Measurements from ENCODE around the gene EPYC.
"Not testable (repeated sequence)": the region's sequence is repeated elsewhere in the genome, so short reads cannot be mapped to it uniquely, and the experiment has no call there.

Gene EPYC

GRCh38 chr12:90990611-90991010, 14.2 kb downstream of the EPYC start:
- no peak for DNase-seq

GRCh38 chr12:90989686-90990111, 15.1 kb downstream of the EPYC start:
- no peak for DNase-seq

GRCh38 chr12:90987520-90987919, 17.3 kb downstream of the EPYC start:
- no peak for DNase-seq

- no peak for DNase-seq
Measured at GRCh38 chr12:90987101-90987500, 17.7 kb downstream of the EPYC start.

- not testable (repeated sequence) for DNase-seq
Measured at GRCh38 chr12:90985331-90985730, 19.4 kb downstream of the EPYC start.

- DNase-seq, result no peak
Measured at GRCh38 chr12:90984114-90984513, 20.7 kb downstream of the EPYC start.

GRCh38 chr12:90982170-90982569, 22.6 kb downstream of the EPYC start:
- no peak for DNase-seq

- no peak for DNase-seq
Measured at GRCh38 chr12:90979951-90980350, 24.8 kb downstream of the EPYC start.

- DNase-seq, result no peak
Measured at GRCh38 chr12:90979019-90979418, 25.8 kb downstream of the EPYC start.

GRCh38 chr12:90978117-90978770, 26.5 kb downstream of the EPYC start:
- DNase-seq, result no peak

- DNase-seq, result no peak
Measured at GRCh38 chr12:90977224-90977623, 27.5 kb downstream of the EPYC start.

- no peak for DNase-seq
Measured at GRCh38 chr12:90974286-90974685, 30.5 kb downstream of the EPYC start.

- DNase-seq, result no peak
Measured at GRCh38 chr12:90972226-90972625, 32.5 kb downstream of the EPYC start.

GRCh38 chr12:90970911-90971310, 33.9 kb downstream of the EPYC start:
- DNase-seq, result no peak

GRCh38 chr12:90970471-90970870, 34.3 kb downstream of the EPYC start:
- DNase-seq, result no peak

GRCh38 chr12:90969851-90970250, 34.9 kb downstream of the EPYC start:
- no peak for DNase-seq

- DNase-seq, result no peak
Measured at GRCh38 chr12:90969346-90969745, 35.4 kb downstream of the EPYC start.

- DNase-seq, result no peak
Measured at GRCh38 chr12:90965204-90965603, 39.6 kb downstream of the EPYC start.

- DNase-seq, result no peak
Measured at GRCh38 chr12:90964616-90965015, 40.2 kb downstream of the EPYC start.

- no peak for DNase-seq
Measured at GRCh38 chr12:90963946-90964345, 40.8 kb downstream of the EPYC start.

GRCh38 chr12:90961154-90961553, 43.6 kb downstream of the EPYC start:
- no peak for DNase-seq

GRCh38 chr12:90959538-90960139, 45.1 kb downstream of the EPYC start:
- no peak for DNase-seq

- DNase-seq, result no peak
Measured at GRCh38 chr12:90959032-90959431, 45.7 kb downstream of the EPYC start.

- DNase-seq, result no peak
Measured at GRCh38 chr12:90958347-90958746, 46.4 kb downstream of the EPYC start.

- no peak for DNase-seq
Measured at GRCh38 chr12:90954921-90955320, 49.9 kb downstream of the EPYC start, which contains the start of gene CCER1. CCER1 (minus strand) TSS chr12:90955176; CDS start chr12:90954742, 434 bp downstream.
